AG09309 (cell line): ENCODE data around the gene DBH.

ENCODE experiments used
- DNase-seq: peaks from one replicate; pipeline ENCODE4 v3.0.0-alpha.2; 2010; ENCODE audit warnings: low read depth
- H3K4me3 ChIP-seq: 2 replicates; pipeline ENCODE4 v1.5.1; 2011; ENCODE audit warnings: mild to moderate bottlenecking, low read depth, low read length, moderate library complexity; ENCODE audit not compliant: control insufficient read depth
- CTCF ChIP-seq: IDR thresholded peaks from 2 replicates; pipeline ENCODE4 v1.5.1; 2011; ENCODE audit warnings: mild to moderate bottlenecking, low read depth, low read length, inconsistent platforms; ENCODE audit not compliant: insufficient read depth, control insufficient read depth; ENCODE audit errors: missing control alignments

The DBH gene

DNA sequence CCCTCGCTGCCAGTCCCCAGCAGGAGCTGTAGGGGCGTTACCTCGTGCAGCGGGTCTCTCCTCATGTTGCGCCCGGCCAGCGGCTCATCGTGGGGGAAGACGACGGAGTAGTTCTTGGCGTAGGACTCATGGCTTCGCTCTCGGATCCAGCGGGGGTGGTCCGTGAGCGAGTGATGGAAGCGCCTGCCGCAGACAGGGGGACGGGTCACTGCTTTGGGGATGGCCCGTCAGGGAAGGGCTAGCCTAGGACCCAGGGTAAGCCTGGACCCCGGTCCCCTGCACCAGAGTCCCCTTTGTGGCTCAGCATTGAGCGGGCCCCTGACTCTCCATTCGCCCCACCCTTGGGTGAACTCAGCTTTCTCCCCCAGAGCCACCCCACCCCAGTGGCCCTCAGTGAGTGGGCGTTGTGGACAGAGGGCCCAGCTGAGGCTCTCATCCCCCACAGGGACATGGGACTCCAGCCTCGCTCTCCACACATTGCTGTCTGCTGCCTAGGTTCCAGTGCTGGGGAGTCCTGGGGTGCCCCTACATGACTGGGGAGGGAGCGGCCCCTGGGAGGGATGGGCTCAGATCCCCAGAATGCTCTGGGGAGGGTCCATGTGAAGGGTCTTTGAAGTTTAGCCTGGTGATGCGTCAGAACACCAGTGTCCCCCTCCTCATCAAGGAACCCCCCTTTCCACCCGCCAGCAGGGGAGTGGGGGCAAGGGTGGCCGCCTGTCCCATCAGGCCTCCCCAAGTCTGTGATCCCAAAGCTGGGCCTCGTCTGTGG is 72.3 kb downstream of the DBH start:
- no peak overlapping the region for H3K4me3 ChIP-seq
- TF ChIP-seq CTCF, result no peak
- DNase-seq, result no peak
